NCI-H748 treated with DMSO at 0.1 percent for 48 hours (cell line): Measurements from ENCODE around the gene ZNF559.
"Not testable (repeated sequence)": the region's sequence is repeated elsewhere in the genome, so short reads cannot be mapped to it uniquely, and the experiment has no call there.

ENCODE experiments used
- DNase-seq: peaks from one replicate; lab custom pipeline; 2025; lab: John Stamatoyannopoulos, UW

ZNF559 gene

DNA sequence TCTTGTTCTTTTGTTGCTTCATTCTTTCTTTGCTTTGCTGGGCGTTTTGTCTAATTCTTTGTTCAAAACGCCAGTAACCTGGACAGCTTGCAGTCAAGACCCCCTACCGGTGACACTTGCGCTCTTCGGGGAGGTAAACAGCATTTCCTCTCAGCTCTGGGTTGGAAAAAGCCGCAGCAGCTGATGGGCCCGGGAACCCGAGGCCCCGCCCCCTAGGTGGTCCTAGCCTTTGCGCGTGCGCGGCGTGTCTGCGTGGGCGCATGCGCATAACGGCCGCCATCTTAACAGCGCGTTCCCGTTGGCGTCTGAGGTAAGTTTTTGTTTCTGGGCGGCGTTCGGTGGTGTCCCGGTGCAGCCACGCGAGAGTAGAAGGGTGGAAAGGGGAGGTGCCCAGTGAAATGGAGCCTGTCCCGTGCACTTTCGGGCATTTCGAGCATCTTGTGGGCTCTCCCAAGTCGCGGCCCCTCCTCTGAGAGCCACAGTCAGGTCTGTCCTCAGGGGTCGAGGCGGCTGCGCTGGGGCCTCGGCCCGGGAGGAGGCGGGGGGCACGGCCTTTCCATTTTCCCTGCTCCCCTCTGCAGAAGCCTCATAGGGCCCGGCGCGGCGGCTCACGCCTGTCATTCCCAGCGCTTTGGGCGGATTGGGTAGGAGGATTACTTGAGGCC is at the start of gene ZNF559:
ZNF559 (plus strand) TSS at position 261 of the 665 bp plus-strand sequence. CDS start 14,371 bp downstream, outside the sequence.
- peak; percentile 83 for DNase-seq

DNA sequence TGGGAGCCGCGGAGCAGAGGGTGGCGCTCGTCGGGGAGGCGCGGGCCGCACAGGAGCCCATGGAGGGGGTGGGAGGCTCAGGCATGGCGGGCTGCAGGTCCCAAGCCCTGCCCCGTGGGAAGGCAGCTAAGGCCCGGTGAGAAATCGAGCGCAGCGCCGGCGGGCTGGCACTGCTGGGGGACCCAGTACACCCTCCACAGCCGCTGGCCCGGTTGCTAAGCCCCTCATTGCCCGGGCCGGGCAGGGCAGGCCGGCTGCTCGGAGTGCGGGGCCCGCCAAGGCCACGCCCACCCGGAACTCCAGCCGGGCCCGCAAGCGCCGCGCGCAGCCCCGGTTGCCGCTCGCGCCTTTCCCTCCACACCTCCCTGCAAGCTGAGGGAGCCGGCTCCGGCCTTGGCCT is 40.5 kb upstream of the ZNF559 start:
- not testable (repeated sequence) for DNase-seq

- no peak for DNase-seq
Measured at GRCh38 chr19:9289231-9289884, 34.6 kb upstream of the ZNF559 start.

- DNase-seq, result no peak
Measured at GRCh38 chr19:9295411-9295849, 28.5 kb upstream of the ZNF559 start.

DNA sequence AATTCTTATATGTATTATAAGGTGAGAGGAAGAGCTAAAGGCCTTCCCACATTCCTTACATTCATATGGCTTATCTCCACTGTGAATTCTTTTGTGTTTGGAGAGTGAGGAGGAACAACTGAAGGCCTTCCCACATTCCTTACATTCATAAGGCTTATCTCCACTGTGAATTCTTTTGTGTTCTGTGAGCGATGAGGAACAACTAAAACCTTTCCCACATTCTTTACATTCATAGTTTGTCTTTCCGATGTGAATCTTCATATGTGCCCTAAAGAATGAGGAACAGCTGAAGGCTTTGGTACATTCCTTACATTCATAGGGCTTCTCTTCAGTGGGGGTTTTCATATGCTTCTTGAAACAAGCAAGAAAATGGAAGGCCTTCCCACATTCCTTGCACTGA is 27.6 kb upstream of the ZNF559 start:
- DNase-seq, result no peak

DNA sequence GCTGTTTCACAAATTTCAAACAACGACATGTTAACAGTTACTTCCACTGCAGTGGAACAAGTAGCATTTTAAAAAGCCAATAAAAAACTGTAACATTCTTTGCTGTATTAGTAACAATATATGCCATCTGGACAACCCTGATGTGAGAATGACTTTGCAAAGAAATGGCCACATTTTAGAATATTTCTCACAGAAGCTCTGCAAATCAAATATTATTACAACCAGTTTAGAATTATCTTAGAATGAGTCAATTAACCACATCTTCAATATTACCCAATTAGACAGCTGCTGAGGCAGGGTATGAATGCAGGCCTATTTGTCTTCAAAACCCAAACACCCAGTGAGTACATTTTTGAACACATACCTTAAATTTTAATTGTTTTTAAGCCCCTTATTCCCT is 17.5 kb upstream of the ZNF559 start:
- no peak for DNase-seq

GRCh38 chr19:9308091-9308770 is 15.7 kb upstream of the ZNF559 start:
- DNase-seq, result no peak

GRCh38 chr19:9309139-9309973 is 14.6 kb upstream of the ZNF559 start, which contains the start of gene ZNF699:
ZNF699 (minus strand) TSS chr19:9309838; CDS start chr19:9305119, 4,719 bp downstream.
- DNase-seq, result peak; percentile 96

GRCh38 chr19:9309974-9310446 is 14.0 kb upstream of the ZNF559 start:
- peak; percentile 96 for DNase-seq

- no peak for DNase-seq
Measured at GRCh38 chr19:9313756-9314155, 10.2 kb upstream of the ZNF559 start.

DNA sequence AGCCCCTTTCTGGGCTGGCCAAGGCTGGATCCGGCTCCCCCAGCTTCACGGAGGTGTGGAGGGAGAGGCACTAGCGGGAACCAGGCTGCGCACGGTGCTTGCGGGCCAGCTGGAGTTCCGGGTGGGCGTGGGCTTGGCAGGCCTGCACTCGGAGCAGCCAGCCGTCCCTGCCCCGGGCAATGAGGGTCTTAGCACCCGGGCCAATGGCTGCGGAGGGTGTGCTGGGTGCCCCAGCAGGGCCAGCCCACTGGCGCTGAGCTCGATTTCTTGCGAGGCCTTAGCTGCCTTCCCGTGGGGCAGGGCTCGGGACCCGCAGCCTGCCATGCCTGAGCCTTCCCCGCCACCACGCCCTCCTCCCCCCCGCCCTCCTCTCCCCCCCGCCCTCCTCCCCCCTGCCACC is 2.6 kb upstream of the ZNF559 start:
- DNase-seq, result no peak

DNA sequence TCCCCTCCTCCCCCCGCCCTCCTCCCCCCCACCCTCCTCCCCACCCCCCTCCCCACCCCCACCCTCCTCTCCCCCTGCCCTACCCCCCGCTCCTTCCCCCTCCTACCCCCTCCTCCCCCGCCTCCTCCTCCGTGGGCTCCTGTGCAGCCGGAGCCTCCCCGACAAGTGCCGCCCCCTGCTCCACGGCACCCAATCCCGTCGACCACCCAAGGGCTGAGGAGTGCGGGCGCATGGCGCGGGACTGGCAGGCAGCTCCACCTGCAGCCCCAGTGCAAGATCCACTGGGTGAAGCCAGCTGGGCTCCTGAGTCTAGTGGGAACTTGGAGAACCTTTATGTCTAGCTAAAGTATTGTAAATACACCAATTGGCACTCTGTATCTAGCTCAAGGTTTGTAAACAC is 2.2 kb upstream of the ZNF559 start:
- not testable (repeated sequence) for DNase-seq

DNA sequence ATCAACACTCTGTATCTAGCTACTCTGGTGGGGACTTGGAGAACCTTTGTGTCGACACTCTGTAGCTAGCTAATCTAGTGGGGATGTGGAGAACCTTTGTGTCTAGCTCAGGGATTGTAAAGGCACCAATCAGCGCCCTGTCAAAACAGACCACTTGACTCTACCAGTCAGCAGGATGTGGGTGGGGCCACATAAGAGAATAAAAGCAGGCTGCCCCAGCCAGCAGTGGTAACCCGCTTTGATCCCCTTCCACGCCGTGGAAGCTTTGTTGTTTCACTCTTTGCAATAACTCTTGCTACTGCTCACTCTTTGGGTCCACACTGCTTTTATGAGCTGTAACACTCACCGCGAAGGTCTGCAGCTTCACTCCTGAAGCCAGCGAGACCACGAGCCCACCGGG is 1.8 kb upstream of the ZNF559 start:
- not testable (repeated sequence) for DNase-seq

GRCh38 chr19:9323557-9323918 is 441 bp upstream of the ZNF559 start:
- peak; percentile 58 for DNase-seq

DNA sequence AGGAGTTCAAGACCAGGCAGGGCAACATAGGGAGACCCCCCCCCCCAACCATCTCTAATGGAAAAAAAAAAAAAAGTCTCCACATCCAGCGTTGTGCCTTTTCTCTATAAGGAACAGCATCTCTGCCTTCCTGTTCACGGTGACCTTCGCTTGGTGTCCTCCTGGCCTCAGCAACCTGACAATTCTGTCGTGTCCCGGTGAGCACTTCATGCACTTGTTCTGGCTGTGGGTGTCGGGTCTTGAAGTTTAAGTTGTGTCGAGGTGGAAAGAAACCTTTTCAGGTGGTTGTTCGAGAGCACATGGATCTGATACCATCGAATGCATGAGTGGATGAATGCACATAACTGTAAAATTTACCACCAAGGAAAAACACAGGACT is 594 bp downstream of the ZNF559 start:
- no peak for DNase-seq

GRCh38 chr19:9329999-9330398 is 6.0 kb downstream of the ZNF559 start:
- DNase-seq, result no peak

DNA sequence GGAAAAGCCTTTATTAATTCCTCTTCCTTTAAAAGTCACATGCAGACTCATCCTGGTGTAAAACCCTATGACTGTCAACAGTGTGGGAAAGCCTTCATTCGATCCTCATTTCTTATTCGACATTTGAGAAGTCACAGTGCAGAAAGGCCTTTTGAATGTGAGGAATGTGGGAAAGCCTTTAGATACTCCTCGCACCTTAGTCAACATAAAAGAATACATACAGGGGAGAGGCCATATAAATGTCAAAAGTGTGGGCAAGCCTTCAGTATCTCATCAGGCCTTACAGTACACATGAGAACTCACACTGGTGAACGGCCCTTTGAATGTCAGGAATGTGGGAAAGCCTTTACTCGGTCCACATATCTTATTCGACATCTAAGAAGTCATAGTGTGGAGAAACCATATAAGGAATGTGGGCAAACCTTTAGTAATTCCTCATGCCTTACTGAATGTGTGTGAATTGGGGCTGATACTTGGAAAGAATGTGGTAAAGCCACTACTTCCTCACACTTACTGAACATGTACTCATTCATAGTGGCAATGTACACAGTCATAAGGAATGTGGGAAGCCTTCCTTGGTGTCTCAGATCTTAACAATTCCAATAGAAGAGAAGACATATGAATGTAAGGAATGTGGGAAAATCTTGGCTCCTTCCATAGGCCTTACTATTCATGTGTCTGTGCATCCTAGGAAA is 18.8 kb downstream of the ZNF559 start:
- no peak for DNase-seq

DNA sequence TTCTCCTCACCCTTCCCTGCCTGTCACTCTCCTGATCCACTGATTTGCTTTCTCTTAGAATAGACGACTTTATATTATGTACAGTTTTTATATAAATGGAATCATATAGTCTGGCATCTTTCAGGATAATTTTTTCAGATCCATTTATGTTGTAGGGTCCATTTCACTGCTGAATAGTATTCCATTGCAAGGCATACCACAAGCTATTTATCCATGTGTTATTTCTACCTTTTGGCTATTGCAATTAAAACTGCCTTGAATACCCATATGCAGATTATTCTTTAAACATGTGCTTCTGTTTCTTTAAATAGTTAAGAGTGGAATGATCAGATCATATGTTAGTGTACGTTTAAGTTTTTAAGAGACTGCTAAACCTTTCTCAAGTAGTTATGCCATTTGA is 21.0 kb downstream of the ZNF559 start:
- no peak for DNase-seq

GRCh38 chr19:9348253-9348652 is 24.3 kb downstream of the ZNF559 start:
- no peak for DNase-seq

- no peak for DNase-seq
Measured at GRCh38 chr19:9348671-9349070, 24.7 kb downstream of the ZNF559 start.

GRCh38 chr19:9352505-9352904 is 28.5 kb downstream of the ZNF559 start:
- DNase-seq, result no peak
